HepG2 (cell line): ENCODE measurements around the gene DUSP2. TPM values are rescaled to one million over a fixed set of nuclear protein-coding genes. Genes with fewer than 3 reads are reported as not detected.
A peak's percentile ranks its signal among the peaks of the same experiment; 100 is the strongest.

ENCODE experiments used
- GTF3A ChIP-seq: sonication (generic); formaldehyde crosslinking; conservative IDR thresholded peaks from 2 replicates; pipeline ENCODE4 v1.4.0; 2020; ENCODE audit warnings: mild to moderate bottlenecking, missing genetic modification reagents
- HINFP ChIP-seq: sonication (generic); formaldehyde crosslinking; IDR thresholded peaks from 2 replicates; pipeline ENCODE4 v1.4.0; 2020; ENCODE audit warnings: low read depth, mild to moderate bottlenecking, missing genetic modification reagents
- HOXA5 ChIP-seq: sonication (generic); formaldehyde crosslinking; IDR thresholded peaks from 2 replicates; pipeline ENCODE4 v1.4.0; 2020; ENCODE audit warnings: missing genetic modification reagents
- JDP2 ChIP-seq: sonication (generic); formaldehyde crosslinking; IDR thresholded peaks from 2 replicates; pipeline ENCODE4 v1.8.1; 2022; ENCODE audit warnings: missing genetic modification reagents, borderline replicate concordance
- KDM5A ChIP-seq: fragments of 200-600 bp; sonication (generic); IDR thresholded peaks from 2 replicates; pipeline ENCODE4 v1.7.0; 2018; ENCODE audit warnings: antibody characterized with exemption, mild to moderate bottlenecking, low read length, borderline replicate concordance
- MLXIP ChIP-seq: sonication (generic); formaldehyde crosslinking; IDR thresholded peaks from 2 replicates; pipeline ENCODE4 v1.9.0; 2021; ENCODE audit warnings: missing genetic modification reagents, borderline replicate concordance
- RFXAP ChIP-seq: sonication (generic); formaldehyde crosslinking; IDR thresholded peaks from 2 replicates; pipeline ENCODE4 v1.4.0; 2020; ENCODE audit warnings: missing genetic modification reagents, borderline replicate concordance
- SYNCRIP ChIP-seq: fragments of 200-400 bp; formaldehyde crosslinking; IDR thresholded peaks from 2 replicates; pipeline ENCODE4 v1.6.1; 2018; ENCODE audit warnings: mild to moderate bottlenecking, low read depth, low read length; ENCODE audit not compliant: insufficient read depth
- ZBTB7A ChIP-seq: sonication (generic); formaldehyde crosslinking; IDR thresholded peaks from 2 replicates; pipeline ENCODE4 v1.8.0; 2022; ENCODE audit warnings: mild to moderate bottlenecking, missing genetic modification reagents
- ZMAT5 ChIP-seq: sonication (generic); formaldehyde crosslinking; IDR thresholded peaks from 2 replicates; pipeline ENCODE4 v1.5.0; 2020; ENCODE audit warnings: mild to moderate bottlenecking, low read depth, missing genetic modification reagents, borderline replicate concordance
- ZMYM2 ChIP-seq: sonication (generic); formaldehyde crosslinking; IDR thresholded peaks from 2 replicates; pipeline ENCODE4 v1.8.0; 2022; ENCODE audit warnings: mild to moderate bottlenecking, missing genetic modification reagents
- ZNF124 ChIP-seq: sonication (generic); formaldehyde crosslinking; IDR thresholded peaks from 2 replicates; pipeline ENCODE4 v1.4.0; 2020; ENCODE audit warnings: missing genetic modification reagents
- ZNF20 ChIP-seq: sonication (generic); formaldehyde crosslinking; IDR thresholded peaks from 2 replicates; pipeline ENCODE4 v1.4.0; 2020; ENCODE audit warnings: mild to moderate bottlenecking, moderate library complexity, missing genetic modification reagents
- ZNF234 ChIP-seq: sonication (generic); formaldehyde crosslinking; conservative IDR thresholded peaks from 2 replicates; pipeline ENCODE4 v1.5.1; 2020; ENCODE audit warnings: mild to moderate bottlenecking, missing genetic modification reagents
- ZNF556 ChIP-seq: sonication (generic); formaldehyde crosslinking; IDR thresholded peaks from 2 replicates; pipeline ENCODE4 v1.4.0; 2020; ENCODE audit warnings: mild to moderate bottlenecking, missing genetic modification reagents, borderline replicate concordance
- ZNF639 ChIP-seq: conservative IDR thresholded peaks from 2 replicates; pipeline ENCODE4 v1.6.1; 2018; ENCODE audit warnings: missing genetic modification reagents
- ZNF770 ChIP-seq: sonication (generic); formaldehyde crosslinking; IDR thresholded peaks from 2 replicates; pipeline ENCODE4 v1.5.0; 2020; ENCODE audit warnings: mild to moderate bottlenecking, missing genetic modification reagents
- ZNF878 ChIP-seq: sonication (generic); formaldehyde crosslinking; IDR thresholded peaks from 2 replicates; pipeline ENCODE4 v1.8.1; 2023; ENCODE audit warnings: mild to moderate bottlenecking, missing genetic modification reagents, moderate library complexity
- ZSCAN20 ChIP-seq: sonication (generic); formaldehyde crosslinking; IDR thresholded peaks from 2 replicates; pipeline ENCODE4 v1.4.0; 2020; ENCODE audit warnings: missing genetic modification reagents, mild to moderate bottlenecking, borderline replicate concordance
- polyA plus RNA-seq, 8 experiments: library from polyadenylated mRNA; depleted of rRNA in 3 of 8; stranded (reverse) in 7 of 8; unstranded in 1 of 8; fragments of >200 nt; fragmentation: Illumina TruSeq in 4 of 8; extraction: Trizol in 4 of 8; gene quantifications; 2 replicates each; pipeline versions ENCODE4 v1.2.1 to v1.2.3, GENCODE V29; 2011 to 2016; ENCODE audit warnings: low read depth in 4 of 8, missing spikeins in 1 of 8, mixed read lengths in 1 of 8; ENCODE audit not compliant: insufficient read depth in 1 of 8
- total RNA-seq, 5 experiments: library from RNA; depleted of rRNA; stranded (reverse); fragments of >200 nt; fragmentation: Illumina TruSeq; extraction: Trizol; gene quantifications; 2 replicates each; pipeline ENCODE4 v1.2.3, GENCODE V29; 2016; ENCODE audit warnings: low read depth in 1 of 5

The DUSP2 gene
- total and polyA plus RNA-seq, 2 of the 13 experiments (the other 11 are each of a cell fraction or from before 2014, with no cell fraction given) = not detected

GRCh38 chr2:96116879-96117533, 28.2 kb downstream of the DUSP2 start (continued):
- TF ChIP-seq ZNF770 (CRISPR knock-in tag) (no peak), ZNF20 (no peak), GTF3A (peak; percentile 70; the same call in 1 of the 2 replicates), KDM5A (no peak), SYNCRIP (no peak), JDP2 (no peak), ZNF556 (0 out of 2 replicates have a peak, but pooled peaks have one; percentile 34), ZNF639 (CRISPR knock-in tag) (no peak), ZMYM2 (CRISPR knock-in tag) (no peak), RFXAP (CRISPR knock-in tag) (no peak), HINFP (peak; percentile 85), ZMAT5 (CRISPR knock-in tag) (no peak), ZBTB7A (CRISPR knock-in tag) (no peak), HOXA5 (0 out of 2 replicates have a peak, but pooled peaks have one; percentile 25), ZNF234 (CRISPR knock-in tag) (0 out of 2 replicates have a peak, but pooled peaks have one; percentile 48), MLXIP (no peak), ZNF124 (CRISPR knock-in tag) (no peak), ZSCAN20 (CRISPR knock-in tag) (no peak), ZNF878 (no peak)
